K562 (cell line): ENCODE results near the gene FADS6.

Experiments
- ATF4 ChIP-seq: fragments of 450-650 bp; formaldehyde crosslinking; IDR thresholded peaks from 2 replicates; pipeline ENCODE4 v1.4.0; 2022; ENCODE audit warnings: mild to moderate bottlenecking, moderate library complexity
- BHLHE40 ChIP-seq: IDR thresholded peaks from 2 replicates; pipeline ENCODE4 v1.6.1; 2011; ENCODE audit warnings: low read length, improper control_type of control experiment
- CTCF ChIP-seq, 3 experiments: IDR thresholded peaks in 2 of 3; conservative IDR thresholded peaks in 1 of 3; 2 replicates each; pipeline ENCODE4 v1.5.1; 2011 to 2012; ENCODE audit warnings: low read length in 3 of 3, mild to moderate bottlenecking in 3 of 3, control low read depth in 2 of 3, improper control_type of control experiment in 1 of 3, inconsistent platforms in 1 of 3, low read depth in 1 of 3, mixed read lengths in 1 of 3, moderate library complexity in 1 of 3; ENCODE audit not compliant: insufficient read depth in 2 of 3
- FOXK1 ChIP-seq: sonication (generic); formaldehyde crosslinking; IDR thresholded peaks from 2 replicates; pipeline ENCODE4 v1.8.0; 2022; ENCODE audit warnings: missing genetic modification reagents, mild to moderate bottlenecking, borderline replicate concordance
- FOXM1 ChIP-seq, 2 experiments: fragments of 450-650 bp in 1 of 2; sonication (generic) in 1 of 2; formaldehyde crosslinking in 1 of 2; IDR thresholded peaks; 2 replicates each; pipeline versions ENCODE4 v1.6.1 to v1.9.0; 2017 to 2022; ENCODE audit warnings: low read depth in 2 of 2, mild to moderate bottlenecking in 2 of 2, missing genetic modification reagents in 1 of 2, moderate library complexity in 1 of 2
- GABPA ChIP-seq: fragments of 200-800 bp; sonication (Bioruptor generic); conservative IDR thresholded peaks from 2 replicates; pipeline ENCODE4 v1.6.1; 2016; ENCODE audit warnings: low read depth, missing genetic modification characterization, missing compliant biosample characterization
- MYNN ChIP-seq, 2 experiments: sonication (generic); formaldehyde crosslinking in 1 of 2; IDR thresholded peaks; 2 replicates each; pipeline versions ENCODE4 v1.5.0 to v1.6.1; 2016 to 2020; ENCODE audit warnings: antibody characterized with exemption in 1 of 2, missing genetic modification reagents in 1 of 2
- PHF21A ChIP-seq: fragments of 450-650 bp; IDR thresholded peaks from 2 replicates; pipeline ENCODE4 v1.6.1; 2017; ENCODE audit warnings: low read depth, borderline replicate concordance
- POLR2AphosphoS2 ChIP-seq: IDR thresholded peaks from 2 replicates; pipeline ENCODE4 v1.6.1; 2012; ENCODE audit warnings: low read length, improper control_type of control experiment
- SRSF9 ChIP-seq: fragments of 200-400 bp; formaldehyde crosslinking; IDR thresholded peaks from 2 replicates; pipeline ENCODE4 v1.6.1; 2017; ENCODE audit warnings: low read depth, low read length, borderline replicate concordance
- ZNF282 ChIP-seq: sonication (generic); formaldehyde crosslinking; IDR thresholded peaks from 2 replicates; pipeline ENCODE4 v1.8.1; 2023; ENCODE audit warnings: missing genetic modification reagents

- no peak for TF ChIP-seq GABPA (tag)
- TF ChIP-seq PHF21A: no peak
- peak; percentile 52 to 70 (median 66) for TF ChIP-seq CTCF (IDR thresholded peaks at IDR 0.05 in 2 of 3, conservative IDR thresholded peaks at IDR 0.05 in 1 of 3; ENCODE audit: insufficient read depth in 2 of 3, low read depth in 1 of 3, low read length in 3 of 3)
- TF ChIP-seq ZNF282: no peak
- TF ChIP-seq SRSF9: no peak
- TF ChIP-seq MYNN (IDR thresholded peaks at IDR 0.05): no peak
- no peak for TF ChIP-seq MYNN (CRISPR knock-in tag; IDR thresholded peaks at IDR 0.05)
- no peak for TF ChIP-seq ATF4
- no peak for TF ChIP-seq FOXK1 (CRISPR knock-in tag)
- TF ChIP-seq BHLHE40: no peak
- no peak for TF ChIP-seq FOXM1 (IDR thresholded peaks at IDR 0.05; ENCODE audit: low read depth)
- TF ChIP-seq FOXM1 (CRISPR knock-in tag; IDR thresholded peaks at IDR 0.05; ENCODE audit: low read depth): no peak
- TF ChIP-seq POLR2AphosphoS2: no peak
Measured at GRCh38 chr17:74862108-74862901, 31.1 kb downstream of the FADS6 start.
